ENCODE results near the gene OR4D10.
A peak's percentile ranks its signal among the peaks of the same experiment; 100 is the strongest.
"Not testable (repeated sequence)": the region's sequence is repeated elsewhere in the genome, so short reads cannot be mapped to it uniquely, and the experiment has no call there.

OR4D10 gene

GRCh38 chr11:59473015-59473414 is at the start of gene OR4D10:
OR4D10 (plus strand) TSS chr11:59473315; CDS start chr11:59477430, 4,115 bp downstream.
- DNase-seq (ENCODE audit: low read depth, low spot score) = no peak

DNA sequence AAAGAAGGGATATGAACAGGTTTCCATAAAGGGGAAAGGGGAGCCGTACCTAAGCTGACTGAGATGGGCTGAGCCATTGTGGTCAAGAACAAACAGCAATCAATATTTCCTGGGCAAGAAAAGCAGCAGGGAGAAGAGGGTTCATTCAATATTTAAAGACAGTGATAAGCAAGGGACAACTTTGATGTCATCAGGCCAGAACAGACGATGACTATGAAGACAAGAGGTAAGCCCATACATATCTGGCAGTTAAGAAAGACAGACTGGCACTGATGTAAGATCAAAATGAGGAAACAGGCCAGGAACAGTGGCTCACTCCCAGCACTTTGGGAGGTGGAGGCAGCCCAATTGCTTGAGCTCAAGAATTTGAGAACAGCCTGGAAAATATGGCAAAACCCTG is 49.3 kb upstream of the OR4D10 start:
- DNase-seq (ENCODE audit: low read depth, low spot score) = no peak

GRCh38 chr11:59425131-59425530 is 48.0 kb upstream of the OR4D10 start:
- DNase-seq (ENCODE audit: low read depth, low spot score) = peak; percentile 59

DNA sequence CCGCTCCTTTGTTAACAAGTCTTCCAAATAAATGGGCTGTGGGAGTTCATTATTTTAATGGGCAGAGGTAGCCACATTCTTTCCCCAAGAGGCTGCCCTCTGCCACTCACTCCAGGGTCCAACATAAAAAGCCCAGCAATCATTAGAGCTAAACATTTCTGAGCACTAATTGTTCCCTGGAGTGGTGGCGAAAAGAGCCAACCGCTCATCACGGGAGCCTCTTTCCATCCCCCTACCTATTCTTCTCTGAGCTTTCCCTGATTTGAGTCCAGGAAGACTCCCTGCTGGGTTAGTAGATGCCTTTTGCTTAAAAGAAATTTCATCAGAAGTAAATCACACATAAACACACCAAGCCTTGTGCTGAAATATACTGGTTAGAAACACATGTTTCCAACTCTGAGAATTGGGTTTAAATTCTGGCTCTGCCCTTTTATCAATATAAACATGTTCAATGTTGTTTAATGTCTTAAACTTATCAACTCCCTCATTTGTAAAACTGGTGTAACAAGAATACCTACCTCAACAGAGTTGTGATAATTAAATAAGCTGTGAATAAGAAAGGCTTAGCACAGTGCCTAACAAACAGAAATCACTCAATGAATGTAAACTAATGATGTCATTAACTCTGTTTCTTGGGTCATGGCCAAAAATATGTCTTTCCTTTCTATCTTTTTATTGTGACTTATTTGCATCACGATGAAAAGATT is 46.6 kb upstream of the OR4D10 start, which contains the start of gene OR5A2:
TSS of gene OR5A2 (minus strand) at position 53 of the 707 bp plus-strand sequence. CDS start 3,460 bp downstream, outside the sequence.
- peak; percentile 73 for DNase-seq (ENCODE audit: low read depth, low spot score)

- DNase-seq (ENCODE audit: low read depth, low spot score) = no peak
These were observed 46.1 kb upstream of the OR4D10 start for GRCh38 chr11:59427068-59427382.

DNA sequence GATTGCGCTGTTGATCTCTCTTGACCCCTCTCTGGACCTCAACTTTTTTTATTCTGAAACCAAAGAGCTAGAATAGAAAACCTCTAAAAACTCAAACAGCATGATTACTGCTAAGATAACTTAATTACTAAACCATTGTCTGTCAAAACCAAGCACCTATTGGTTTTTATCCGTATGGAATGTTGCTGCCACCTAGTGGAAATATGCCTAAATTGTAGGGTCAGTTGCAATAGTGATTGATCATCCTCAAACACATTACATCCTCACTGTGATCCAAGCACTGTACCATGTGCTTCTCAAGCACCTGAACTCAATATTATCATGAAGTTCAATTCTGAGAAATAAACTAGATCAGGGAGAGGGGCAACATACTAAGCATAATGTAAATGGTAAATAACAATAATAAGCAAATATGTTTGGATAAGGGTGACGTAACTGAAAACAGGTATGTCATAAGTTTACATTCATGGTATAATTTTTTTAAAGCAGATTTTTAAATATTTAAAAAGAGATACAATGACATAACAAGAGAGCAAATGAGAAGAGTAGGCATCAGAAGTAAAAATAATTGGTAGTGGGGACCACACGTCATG is 43.1 kb upstream of the OR4D10 start:
- peak; percentile 5 for DNase-seq (ENCODE audit: low read depth, low spot score)

GRCh38 chr11:59436169-59436568 is 36.9 kb upstream of the OR4D10 start, which contains the start of gene OR5A1:
OR5A1 (plus strand) TSS chr11:59436469; CDS start chr11:59443169, 6,700 bp downstream.
- no peak for DNase-seq (ENCODE audit: low read depth, low spot score)

DNA sequence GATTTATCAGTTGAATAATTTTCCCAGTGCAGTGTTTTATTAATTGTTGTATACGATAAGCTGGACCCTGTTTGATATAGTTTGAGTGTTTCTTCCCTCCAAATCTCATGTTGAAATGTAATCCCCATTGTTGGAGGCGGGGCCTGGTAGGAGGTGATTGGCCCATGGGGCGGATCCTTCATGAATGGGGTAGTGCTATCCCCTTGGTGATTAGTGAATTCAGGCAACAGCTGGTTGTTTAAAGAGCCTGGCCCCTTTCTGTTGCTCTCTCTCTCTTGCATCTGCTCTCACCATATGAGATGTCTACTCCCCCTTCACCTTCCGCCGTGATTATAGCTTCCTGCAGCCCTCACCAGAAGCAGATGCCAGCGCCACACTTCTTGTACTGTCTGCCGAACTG is 35.3 kb upstream of the OR4D10 start:
- no peak for DNase-seq (ENCODE audit: low read depth, low spot score)

DNA sequence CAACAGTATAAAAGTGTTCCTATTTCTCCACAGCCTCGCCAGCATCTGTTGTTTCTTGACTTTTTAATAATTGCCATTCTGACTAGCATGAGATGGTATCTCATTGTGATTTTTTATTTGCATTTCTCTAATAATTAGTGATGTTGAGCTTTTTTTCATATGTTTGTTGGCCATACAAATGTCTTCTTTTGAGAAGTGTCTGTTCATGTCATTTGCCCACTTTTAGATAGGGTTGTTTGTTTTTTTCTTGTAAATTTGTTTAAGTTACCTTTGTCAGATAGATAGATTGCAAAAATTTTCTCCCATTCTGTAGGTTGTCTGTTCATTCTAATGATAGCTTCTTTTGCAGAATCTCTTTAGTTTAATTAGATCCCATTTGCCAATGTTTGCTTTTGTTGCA is 27.5 kb upstream of the OR4D10 start:
- DNase-seq (ENCODE audit: low read depth, low spot score) = not testable (repeated sequence)

DNA sequence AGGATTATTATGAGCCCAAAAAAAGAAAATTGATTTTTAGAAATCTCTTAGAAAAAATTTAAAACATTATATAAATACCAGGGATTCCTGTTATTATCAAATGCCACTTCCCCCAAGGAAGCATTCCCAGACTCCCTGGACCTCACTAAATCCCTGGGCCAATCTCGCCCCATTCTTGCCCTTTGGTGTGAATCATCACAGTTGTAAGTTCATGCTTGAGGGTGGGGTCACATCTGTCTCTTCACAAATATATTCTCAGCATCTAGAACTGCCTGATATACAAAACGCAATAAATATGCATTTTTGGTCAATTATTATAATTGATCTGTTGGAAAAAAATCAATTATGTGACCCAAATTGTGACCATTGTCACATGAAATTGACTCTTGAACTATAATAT is 24.6 kb upstream of the OR4D10 start:
- DNase-seq (ENCODE audit: low read depth, low spot score) = no peak

DNA sequence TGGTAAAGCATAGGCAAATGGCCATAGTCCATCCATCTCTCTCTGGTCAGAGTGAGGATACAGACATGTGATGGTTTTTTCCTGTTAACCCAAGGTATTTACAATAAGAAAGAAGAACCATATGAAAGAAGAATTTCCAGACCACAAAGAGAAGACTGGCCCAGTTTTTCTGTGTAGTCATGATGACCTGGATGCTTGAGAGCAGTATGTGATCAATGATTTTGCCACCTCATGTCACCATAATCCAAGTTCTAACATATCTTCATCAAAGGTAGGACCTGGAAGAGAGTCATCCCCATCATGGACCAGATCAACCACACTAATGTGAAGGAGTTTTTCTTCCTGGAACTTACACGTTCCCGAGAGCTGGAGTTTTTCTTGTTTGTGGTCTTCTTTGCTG is 16.5 kb upstream of the OR4D10 start, which contains the start of gene OR4D6:
TSS of gene OR4D6 (plus strand) at position 301 of the 400 bp plus-strand sequence. CDS start at position 301, 0 bp downstream.
- DNase-seq (ENCODE audit: low read depth, low spot score) = no peak

DNA sequence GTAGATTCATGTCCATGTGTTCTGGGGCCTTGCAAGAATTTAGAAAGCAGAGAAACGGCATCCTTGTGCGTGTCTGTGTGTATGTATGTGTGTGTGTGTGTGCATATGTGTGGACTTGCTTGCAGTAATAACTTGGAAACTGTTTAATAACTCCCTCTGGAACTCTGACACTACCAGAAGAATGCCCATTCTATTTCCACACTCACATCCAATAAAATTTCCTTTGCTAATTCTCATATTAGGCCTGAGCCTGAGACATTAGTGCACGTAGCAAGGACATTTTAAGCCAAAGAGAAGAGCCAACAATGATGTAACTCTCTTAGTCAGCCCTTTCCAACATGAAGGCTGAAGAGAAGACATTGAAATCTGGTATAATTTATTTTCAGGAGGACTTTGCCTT is 13.2 kb upstream of the OR4D10 start:
- no peak for DNase-seq (ENCODE audit: low read depth, low spot score)

DNA sequence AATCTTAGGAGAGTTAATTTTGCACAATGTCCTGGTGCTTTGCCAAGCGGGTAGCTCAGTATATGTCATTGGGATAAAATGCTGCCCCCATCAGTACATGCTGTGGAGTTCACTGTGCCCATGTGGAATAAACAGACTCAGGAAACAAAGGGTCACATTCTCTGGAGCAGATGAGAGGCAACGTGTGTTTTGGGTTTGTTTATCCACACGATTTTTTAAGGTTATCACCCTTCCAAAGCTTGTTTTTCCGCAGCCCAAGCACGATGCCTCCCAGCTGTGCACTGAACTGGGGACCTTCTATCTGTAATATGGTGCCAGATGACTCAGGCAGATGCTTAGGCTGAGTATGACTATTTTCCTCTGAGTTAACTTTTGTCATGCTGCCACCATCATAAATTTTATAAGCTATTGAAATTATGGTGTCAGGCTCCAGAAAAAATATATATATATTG is 9.9 kb upstream of the OR4D10 start:
- DNase-seq (ENCODE audit: low read depth, low spot score) = no peak

DNA sequence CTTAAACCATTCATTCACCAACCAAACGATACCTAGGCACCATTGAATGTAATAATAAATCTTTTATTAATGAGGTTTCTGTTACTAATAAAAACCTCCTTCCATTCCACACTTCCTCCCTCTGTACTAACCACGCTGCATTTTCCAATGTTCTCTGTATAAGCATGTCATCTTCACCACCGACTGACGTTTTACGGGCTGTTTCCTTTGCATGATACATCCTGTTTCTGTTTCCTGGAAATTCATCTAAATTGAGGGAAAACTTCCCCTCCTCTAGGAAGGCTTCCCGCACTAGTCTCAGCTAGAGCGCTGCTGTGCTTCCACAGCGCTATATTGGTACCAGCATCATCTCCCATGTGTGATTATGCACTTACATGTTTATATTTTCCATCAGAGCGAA is 2.1 kb downstream of the OR4D10 start:
- DNase-seq (ENCODE audit: low read depth, low spot score) = no peak

DNA sequence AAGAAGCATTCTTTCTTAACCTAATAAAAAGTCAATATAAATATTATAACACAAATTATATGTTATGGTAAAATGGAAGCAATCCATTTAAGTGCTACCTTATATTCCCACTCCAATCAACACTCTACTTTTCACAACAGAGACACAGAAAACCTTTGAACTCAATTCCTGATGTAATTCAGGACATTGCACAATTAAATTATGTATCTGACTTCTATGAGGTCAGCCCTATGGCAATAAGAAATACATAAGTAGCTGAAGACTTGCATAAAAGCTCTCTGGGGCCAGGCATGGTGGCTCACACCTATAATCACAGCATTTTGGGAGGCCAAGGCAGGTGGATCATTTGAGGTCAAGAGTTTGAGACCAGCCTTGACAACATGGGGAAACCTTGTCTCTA is 6.8 kb downstream of the OR4D10 start:
- no peak for DNase-seq (ENCODE audit: low read depth, low spot score)

DNA sequence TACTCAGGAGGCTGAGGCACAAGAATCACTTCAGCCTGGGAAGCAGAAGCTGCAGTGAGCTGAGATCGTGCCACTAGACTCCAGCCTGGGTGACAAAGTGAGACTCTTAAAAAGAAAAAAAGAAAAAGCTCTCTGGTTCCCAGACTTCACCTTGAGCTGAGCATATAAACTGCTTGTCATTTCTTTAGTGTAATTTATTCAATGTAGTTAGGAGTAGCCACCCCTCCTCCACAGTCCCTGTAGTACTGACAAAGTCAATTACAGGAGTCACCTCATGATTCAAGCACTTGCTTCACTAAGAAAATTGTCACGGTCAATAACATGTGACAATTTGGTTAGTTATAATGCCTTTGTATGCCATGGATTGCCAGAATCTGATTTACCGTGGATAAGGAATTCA is 7.2 kb downstream of the OR4D10 start:
- DNase-seq (ENCODE audit: low read depth, low spot score) = no peak

GRCh38 chr11:59501931-59502330 is 28.8 kb downstream of the OR4D10 start:
- DNase-seq (ENCODE audit: low read depth, low spot score) = no peak

DNA sequence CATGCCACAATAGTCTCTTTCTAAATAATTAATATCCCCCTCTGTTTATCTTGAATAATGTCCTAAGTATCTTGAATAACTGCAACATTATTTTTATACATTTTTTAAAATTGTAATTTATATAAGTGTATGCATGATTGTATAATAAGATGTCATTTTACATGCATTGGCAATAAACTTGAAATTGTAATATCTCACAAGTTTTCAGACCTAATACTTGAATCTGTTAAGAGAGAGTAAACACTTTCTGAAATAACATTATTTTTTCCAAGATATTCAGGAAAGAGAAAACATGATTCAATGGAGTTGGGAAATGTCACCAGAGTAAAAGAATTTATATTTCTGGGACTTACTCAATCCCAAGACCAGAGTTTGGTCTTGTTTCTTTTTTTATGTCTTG is 30.2 kb downstream of the OR4D10 start, which contains the start of gene OR4D11:
TSS of gene OR4D11 (plus strand) at position 301 of the 400 bp plus-strand sequence. CDS start at position 301, 0 bp downstream.
- no peak for DNase-seq (ENCODE audit: low read depth, low spot score)

- no peak for DNase-seq (ENCODE audit: low read depth, low spot score)
These were observed 38.0 kb downstream of the OR4D10 start, which contains the start of gene OR4D9 for GRCh38 chr11:59510941-59511589. OR4D9 (plus strand) TSS chr11:59511539; CDS start chr11:59514913, 3,374 bp downstream.

GRCh38 chr11:59511675-59512074 is 38.6 kb downstream of the OR4D10 start:
- DNase-seq (ENCODE audit: low read depth, low spot score) = no peak

DNA sequence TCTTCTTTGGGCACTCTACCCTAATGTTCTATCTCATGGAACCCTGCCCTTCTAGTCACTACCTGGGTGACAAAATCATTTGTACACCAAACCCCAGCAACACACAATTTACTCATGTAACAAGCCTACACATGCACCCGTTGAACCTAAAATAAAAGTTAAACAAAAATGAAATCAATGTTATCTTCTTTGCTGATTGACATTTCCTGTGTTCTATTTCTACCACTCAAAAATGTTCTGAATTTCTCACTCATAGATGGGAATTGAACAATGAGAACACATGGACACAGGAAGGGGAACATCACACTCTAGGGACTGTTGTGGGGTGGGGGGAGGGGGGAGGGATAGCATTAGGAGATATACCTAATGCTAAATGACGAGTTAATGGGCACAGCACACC is 47.0 kb downstream of the OR4D10 start:
- DNase-seq (ENCODE audit: low read depth, low spot score) = not testable (repeated sequence)

GRCh38 chr11:59520741-59521140 is 47.6 kb downstream of the OR4D10 start:
- no peak for DNase-seq (ENCODE audit: low read depth, low spot score)
